ENCODE results near the gene EFR3B.

EFR3B gene

DNA sequence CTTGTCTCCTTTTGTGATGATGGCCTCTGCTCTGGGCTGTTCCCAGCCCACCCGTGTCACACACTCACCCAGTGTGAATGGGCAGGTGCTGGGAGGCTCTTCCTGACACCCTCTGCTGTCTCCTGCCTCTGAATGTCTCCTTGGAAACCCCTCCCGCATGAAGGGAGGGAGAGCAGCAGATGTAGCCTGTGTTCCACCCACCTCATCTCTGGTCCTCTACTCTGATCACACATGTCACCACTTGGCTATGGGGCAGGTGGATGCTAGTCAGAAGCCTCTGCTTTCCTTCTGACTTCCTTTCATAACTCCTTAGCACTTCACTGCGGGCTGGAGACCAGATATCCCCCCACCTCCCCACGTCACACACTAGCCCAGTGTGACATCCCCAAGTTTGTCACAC lies 23.9 kb downstream of the EFR3B start:
- no peak for TF ChIP-seq TCF4 (CRISPR knock-in tag; IDR thresholded peaks at IDR 0.05; ENCODE audit: borderline replicate concordance)
- TF ChIP-seq RARB (CRISPR knock-in tag; IDR thresholded peaks at IDR 0.05): no peak
- TF ChIP-seq CSDC2 (CRISPR knock-in tag; IDR thresholded peaks at IDR 0.05): no peak
- TF ChIP-seq ZFP3 (CRISPR knock-in tag; IDR thresholded peaks at IDR 0.05): no peak
- TF ChIP-seq ISL1 (CRISPR knock-in tag; IDR thresholded peaks at IDR 0.05): no peak
- TF ChIP-seq, protein P1, sequence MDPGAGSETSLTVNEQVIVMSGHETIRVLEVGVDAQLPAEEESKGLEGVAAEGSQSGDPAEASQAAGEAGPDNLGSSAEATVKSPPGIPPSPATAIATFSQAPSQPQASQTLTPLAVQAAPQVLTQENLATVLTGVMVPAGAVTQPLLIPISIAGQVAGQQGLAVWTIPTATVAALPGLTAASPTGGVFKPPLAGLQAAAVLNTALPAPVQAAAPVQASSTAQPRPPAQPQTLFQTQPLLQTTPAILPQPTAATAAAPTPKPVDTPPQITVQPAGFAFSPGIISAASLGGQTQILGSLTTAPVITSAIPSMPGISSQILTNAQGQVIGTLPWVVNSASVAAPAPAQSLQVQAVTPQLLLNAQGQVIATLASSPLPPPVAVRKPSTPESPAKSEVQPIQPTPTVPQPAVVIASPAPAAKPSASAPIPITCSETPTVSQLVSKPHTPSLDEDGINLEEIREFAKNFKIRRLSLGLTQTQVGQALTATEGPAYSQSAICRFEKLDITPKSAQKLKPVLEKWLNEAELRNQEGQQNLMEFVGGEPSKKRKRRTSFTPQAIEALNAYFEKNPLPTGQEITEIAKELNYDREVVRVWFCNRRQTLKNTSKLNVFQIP (CRISPR knock-in tag; IDR thresholded peaks at IDR 0.05; ENCODE audit: borderline replicate concordance, low read depth): no peak
- TF ChIP-seq, protein P2, sequence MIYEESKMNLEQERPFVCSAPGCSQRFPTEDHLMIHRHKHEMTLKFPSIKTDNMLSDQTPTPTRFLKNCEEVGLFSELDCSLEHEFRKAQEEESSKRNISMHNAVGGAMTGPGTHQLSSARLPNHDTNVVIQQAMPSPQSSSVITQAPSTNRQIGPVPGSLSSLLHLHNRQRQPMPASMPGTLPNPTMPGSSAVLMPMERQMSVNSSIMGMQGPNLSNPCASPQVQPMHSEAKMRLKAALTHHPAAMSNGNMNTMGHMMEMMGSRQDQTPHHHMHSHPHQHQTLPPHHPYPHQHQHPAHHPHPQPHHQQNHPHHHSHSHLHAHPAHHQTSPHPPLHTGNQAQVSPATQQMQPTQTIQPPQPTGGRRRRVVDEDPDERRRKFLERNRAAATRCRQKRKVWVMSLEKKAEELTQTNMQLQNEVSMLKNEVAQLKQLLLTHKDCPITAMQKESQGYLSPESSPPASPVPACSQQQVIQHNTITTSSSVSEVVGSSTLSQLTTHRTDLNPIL (CRISPR knock-in tag; IDR thresholded peaks at IDR 0.05; ENCODE audit: low read depth): no peak
- no peak for TF ChIP-seq PPARA (CRISPR knock-in tag; IDR thresholded peaks at IDR 0.05; ENCODE audit: borderline replicate concordance)
- no peak for ATAC-seq

DNA sequence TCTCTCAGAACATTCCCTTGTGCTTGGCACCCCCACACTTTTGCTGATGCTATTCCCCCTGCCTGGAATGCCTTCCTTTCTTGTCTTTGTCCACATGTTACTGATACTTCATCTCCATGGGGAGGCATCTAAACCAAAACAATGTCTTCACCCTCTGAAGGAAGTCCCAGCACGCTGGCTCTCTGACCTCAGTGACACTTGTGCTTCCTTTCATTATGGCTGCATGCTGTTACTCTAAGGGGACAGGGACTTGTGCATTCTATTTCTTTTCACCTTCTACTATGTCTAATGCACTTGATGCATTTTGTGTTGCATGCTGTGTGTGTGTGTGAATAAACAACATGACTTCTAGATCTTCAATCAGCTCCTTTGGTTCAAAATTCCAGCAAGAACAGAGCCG lies 24.6 kb downstream of the EFR3B start:
- ATAC-seq: no peak
- TF ChIP-seq PPARA (CRISPR knock-in tag; IDR thresholded peaks at IDR 0.05; ENCODE audit: borderline replicate concordance) (no peak), ZNF565 (CRISPR knock-in tag; conservative IDR thresholded peaks at IDR 0.05; ENCODE audit: low read depth) (peak; percentile 96)

DNA sequence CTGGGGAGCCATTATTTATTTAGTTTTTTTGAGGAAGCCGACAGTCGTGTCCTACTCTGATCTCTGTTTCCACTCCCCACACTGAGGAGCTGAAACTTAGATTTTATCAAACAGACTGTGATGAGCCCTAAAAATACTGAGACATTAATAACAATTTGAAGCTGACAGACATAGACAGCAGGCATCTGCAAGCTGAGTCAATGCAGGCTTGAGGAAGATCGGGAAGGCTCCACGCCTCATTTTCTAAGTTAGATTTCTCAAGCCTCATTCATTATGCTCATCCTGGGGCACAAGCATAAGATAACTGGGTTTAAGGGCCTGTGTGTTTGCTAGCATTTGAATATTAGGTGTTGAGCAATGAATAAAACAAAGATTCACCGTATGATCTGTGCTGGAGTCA lies 26.3 kb downstream of the EFR3B start:
- TF ChIP-seq, protein P3, sequence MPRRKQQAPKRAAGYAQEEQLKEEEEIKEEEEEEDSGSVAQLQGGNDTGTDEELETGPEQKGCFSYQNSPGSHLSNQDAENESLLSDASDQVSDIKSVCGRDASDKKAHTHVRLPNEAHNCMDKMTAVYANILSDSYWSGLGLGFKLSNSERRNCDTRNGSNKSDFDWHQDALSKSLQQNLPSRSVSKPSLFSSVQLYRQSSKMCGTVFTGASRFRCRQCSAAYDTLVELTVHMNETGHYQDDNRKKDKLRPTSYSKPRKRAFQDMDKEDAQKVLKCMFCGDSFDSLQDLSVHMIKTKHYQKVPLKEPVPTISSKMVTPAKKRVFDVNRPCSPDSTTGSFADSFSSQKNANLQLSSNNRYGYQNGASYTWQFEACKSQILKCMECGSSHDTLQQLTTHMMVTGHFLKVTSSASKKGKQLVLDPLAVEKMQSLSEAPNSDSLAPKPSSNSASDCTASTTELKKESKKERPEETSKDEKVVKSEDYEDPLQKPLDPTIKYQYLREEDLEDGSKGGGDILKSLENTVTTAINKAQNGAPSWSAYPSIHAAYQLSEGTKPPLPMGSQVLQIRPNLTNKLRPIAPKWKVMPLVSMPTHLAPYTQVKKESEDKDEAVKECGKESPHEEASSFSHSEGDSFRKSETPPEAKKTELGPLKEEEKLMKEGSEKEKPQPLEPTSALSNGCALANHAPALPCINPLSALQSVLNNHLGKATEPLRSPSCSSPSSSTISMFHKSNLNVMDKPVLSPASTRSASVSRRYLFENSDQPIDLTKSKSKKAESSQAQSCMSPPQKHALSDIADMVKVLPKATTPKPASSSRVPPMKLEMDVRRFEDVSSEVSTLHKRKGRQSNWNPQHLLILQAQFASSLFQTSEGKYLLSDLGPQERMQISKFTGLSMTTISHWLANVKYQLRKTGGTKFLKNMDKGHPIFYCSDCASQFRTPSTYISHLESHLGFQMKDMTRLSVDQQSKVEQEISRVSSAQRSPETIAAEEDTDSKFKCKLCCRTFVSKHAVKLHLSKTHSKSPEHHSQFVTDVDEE (CRISPR knock-in tag; IDR thresholded peaks at IDR 0.05): peak; percentile 16; the same call in 1 of the 2 replicates
- TF ChIP-seq ISL1 (CRISPR knock-in tag; IDR thresholded peaks at IDR 0.05) (peak; percentile 44; the same call in 1 of the 2 replicates), CSDC2 (CRISPR knock-in tag; IDR thresholded peaks at IDR 0.05) (no peak), ZNF70 (CRISPR knock-in tag; IDR thresholded peaks at IDR 0.05) (no peak)
- ATAC-seq: peak; percentile 74

DNA sequence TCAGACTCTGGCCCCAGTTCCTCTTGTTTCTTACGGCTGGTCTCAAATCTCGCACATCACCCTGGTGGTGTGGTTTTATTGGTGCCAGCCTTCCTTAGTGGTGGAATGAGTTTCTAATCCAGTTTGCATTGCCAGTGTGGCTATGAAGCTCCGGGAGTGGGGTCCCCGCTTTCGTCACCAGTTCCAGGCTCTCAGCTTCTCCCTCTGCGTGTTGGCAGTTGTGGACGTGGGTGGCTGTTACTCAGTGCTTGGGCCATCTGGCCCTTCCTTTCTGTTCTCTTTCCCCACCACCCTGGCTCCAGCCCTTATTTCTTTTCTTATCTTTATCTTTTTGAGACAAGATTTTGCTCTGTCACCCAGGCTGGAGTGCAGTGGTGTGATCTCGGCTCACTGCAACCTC lies 30.1 kb downstream of the EFR3B start:
- TF ChIP-seq ZFP30 (CRISPR knock-in tag; IDR thresholded peaks at IDR 0.05) (no peak), GLIS3 (CRISPR knock-in tag; IDR thresholded peaks at IDR 0.05) (no peak), ZC3H10 (CRISPR knock-in tag; IDR thresholded peaks at IDR 0.05) (no peak), OSR1 (CRISPR knock-in tag; IDR thresholded peaks at IDR 0.05) (no peak), RARB (CRISPR knock-in tag; IDR thresholded peaks at IDR 0.05) (no peak)
- TF ChIP-seq, protein P2 (CRISPR knock-in tag; IDR thresholded peaks at IDR 0.05; ENCODE audit: low read depth): no peak
- TF ChIP-seq, protein P1 (CRISPR knock-in tag; IDR thresholded peaks at IDR 0.05; ENCODE audit: borderline replicate concordance, low read depth): no peak
- ATAC-seq: no peak

DNA sequence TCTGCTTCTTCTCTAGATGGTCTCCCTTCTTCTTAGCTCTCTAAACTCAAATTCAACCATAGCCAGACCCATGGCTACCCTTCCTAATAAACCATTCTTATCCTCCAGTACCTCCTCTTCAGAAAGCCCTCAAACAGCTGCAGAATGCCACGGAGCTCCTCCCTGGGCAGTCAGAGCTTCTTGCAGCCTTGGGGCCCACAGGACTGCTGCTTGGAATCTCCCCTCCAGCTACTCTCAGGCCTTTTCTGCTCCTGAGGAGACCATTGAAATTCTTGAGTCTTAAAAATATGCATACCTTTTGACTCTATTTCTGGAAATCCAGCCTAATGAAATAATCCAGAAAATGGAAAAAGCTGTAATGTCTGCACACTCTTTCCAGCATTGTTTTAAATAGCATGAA lies 30.7 kb downstream of the EFR3B start:
- no peak for ATAC-seq
- TF ChIP-seq OSR1 (CRISPR knock-in tag; IDR thresholded peaks at IDR 0.05) (no peak), BACH2 (CRISPR knock-in tag; IDR thresholded peaks at IDR 0.05; ENCODE audit: borderline replicate concordance) (no peak), ISL1 (CRISPR knock-in tag; IDR thresholded peaks at IDR 0.05) (no peak), SNAI2 (CRISPR knock-in tag; IDR thresholded peaks at IDR 0.05) (no peak), PPARA (CRISPR knock-in tag; IDR thresholded peaks at IDR 0.05; ENCODE audit: borderline replicate concordance) (no peak), GLIS3 (CRISPR knock-in tag; IDR thresholded peaks at IDR 0.05) (no peak)
- TF ChIP-seq, protein P2 (CRISPR knock-in tag; IDR thresholded peaks at IDR 0.05; ENCODE audit: low read depth): no peak
- TF ChIP-seq, protein P4, sequence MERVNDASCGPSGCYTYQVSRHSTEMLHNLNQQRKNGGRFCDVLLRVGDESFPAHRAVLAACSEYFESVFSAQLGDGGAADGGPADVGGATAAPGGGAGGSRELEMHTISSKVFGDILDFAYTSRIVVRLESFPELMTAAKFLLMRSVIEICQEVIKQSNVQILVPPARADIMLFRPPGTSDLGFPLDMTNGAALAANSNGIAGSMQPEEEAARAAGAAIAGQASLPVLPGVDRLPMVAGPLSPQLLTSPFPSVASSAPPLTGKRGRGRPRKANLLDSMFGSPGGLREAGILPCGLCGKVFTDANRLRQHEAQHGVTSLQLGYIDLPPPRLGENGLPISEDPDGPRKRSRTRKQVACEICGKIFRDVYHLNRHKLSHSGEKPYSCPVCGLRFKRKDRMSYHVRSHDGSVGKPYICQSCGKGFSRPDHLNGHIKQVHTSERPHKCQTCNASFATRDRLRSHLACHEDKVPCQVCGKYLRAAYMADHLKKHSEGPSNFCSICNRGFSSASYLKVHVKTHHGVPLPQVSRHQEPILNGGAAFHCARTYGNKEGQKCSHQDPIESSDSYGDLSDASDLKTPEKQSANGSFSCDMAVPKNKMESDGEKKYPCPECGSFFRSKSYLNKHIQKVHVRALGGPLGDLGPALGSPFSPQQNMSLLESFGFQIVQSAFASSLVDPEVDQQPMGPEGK (CRISPR knock-in tag; IDR thresholded peaks at IDR 0.05; ENCODE audit: borderline replicate concordance): no peak
- TF ChIP-seq, protein P5, sequence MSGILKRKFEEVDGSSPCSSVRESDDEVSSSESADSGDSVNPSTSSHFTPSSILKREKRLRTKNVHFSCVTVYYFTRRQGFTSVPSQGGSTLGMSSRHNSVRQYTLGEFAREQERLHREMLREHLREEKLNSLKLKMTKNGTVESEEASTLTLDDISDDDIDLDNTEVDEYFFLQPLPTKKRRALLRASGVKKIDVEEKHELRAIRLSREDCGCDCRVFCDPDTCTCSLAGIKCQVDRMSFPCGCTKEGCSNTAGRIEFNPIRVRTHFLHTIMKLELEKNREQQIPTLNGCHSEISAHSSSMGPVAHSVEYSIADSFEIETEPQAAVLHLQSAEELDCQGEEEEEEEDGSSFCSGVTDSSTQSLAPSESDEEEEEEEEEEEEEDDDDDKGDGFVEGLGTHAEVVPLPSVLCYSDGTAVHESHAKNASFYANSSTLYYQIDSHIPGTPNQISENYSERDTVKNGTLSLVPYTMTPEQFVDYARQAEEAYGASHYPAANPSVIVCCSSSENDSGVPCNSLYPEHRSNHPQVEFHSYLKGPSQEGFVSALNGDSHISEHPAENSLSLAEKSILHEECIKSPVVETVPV (CRISPR knock-in tag; IDR thresholded peaks at IDR 0.05): no peak

Data from SK-N-SH treated with all-trans-retinoic acid at 6 μM for 48 hours (cell line).